ENCODE data around the gene KAT6B. TPM values are rescaled to one million over a fixed set of nuclear protein-coding genes. Genes with fewer than 3 reads are reported as not detected.

The KAT6B gene
- total RNA-seq, 1 donor from 2014 or later = 41.0 TPM

GRCh38 chr10:74956555-74957111, 130.2 kb downstream of the KAT6B start:
- Histone ChIP-seq H3K9me3 (replicated peaks) (no peaks in the 10 kb centered on the region), H3K4me1 (peaks cover 32% of the 10 kb centered on the region), H3K27ac (replicated peaks) (no peak overlapping the region), H3K4me3 (no peak overlapping the region), H3K27me3 (ENCODE audit: low read depth) (no peaks in the 10 kb centered on the region), H3K36me3 (peaks cover 3% of the 10 kb centered on the region)
- no peak for DNase-seq
- TF ChIP-seq, protein P1, sequence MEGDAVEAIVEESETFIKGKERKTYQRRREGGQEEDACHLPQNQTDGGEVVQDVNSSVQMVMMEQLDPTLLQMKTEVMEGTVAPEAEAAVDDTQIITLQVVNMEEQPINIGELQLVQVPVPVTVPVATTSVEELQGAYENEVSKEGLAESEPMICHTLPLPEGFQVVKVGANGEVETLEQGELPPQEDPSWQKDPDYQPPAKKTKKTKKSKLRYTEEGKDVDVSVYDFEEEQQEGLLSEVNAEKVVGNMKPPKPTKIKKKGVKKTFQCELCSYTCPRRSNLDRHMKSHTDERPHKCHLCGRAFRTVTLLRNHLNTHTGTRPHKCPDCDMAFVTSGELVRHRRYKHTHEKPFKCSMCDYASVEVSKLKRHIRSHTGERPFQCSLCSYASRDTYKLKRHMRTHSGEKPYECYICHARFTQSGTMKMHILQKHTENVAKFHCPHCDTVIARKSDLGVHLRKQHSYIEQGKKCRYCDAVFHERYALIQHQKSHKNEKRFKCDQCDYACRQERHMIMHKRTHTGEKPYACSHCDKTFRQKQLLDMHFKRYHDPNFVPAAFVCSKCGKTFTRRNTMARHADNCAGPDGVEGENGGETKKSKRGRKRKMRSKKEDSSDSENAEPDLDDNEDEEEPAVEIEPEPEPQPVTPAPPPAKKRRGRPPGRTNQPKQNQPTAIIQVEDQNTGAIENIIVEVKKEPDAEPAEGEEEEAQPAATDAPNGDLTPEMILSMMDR (IDR thresholded peaks at IDR 0.05; ENCODE audit: borderline replicate concordance) = no peak
- intact Hi-C loops (cut with micrococcal nuclease) = no loop called here

GRCh38 chr10:74957285-74957961, 131.0 kb downstream of the KAT6B start:
- intact Hi-C loops (cut with micrococcal nuclease) = no loop called here
- H3K9me3 ChIP-seq (replicated peaks) = no peaks in the 10 kb centered on the region
- peaks cover 36% of the 10 kb centered on the region for H3K4me1 ChIP-seq
- no peak overlapping the region for H3K4me3 ChIP-seq
- TF ChIP-seq, protein P1 (IDR thresholded peaks at IDR 0.05; ENCODE audit: borderline replicate concordance) = no peak
- no peak overlapping the region for H3K27ac ChIP-seq (replicated peaks)
- H3K36me3 ChIP-seq = peaks cover 3% of the 10 kb centered on the region
- DNase-seq = no peak
- H3K27me3 ChIP-seq (ENCODE audit: low read depth) = no peaks in the 10 kb centered on the region

DNA sequence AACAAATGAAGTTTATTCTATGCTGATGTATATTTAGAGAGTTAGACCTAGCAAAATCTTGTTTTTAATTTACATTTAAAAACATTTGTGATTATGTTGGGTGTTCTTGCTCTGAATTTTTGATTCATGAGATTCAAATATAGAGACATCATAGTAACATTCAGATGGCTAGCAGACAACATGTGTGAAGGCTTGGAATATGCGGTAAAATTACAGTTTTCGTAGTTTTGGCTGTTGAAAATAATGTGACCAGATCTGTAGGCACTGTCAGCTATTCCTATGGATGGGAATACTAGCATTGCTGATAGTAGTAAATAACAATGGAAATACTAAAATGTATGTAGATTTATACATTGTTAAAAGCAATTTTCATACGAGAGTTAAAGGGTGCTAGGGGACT, 131.9 kb downstream of the KAT6B start:
- Histone ChIP-seq H3K4me3 (no peak overlapping the region), H3K36me3 (peaks cover 3% of the 10 kb centered on the region), H3K27me3 (ENCODE audit: low read depth) (no peaks in the 10 kb centered on the region), H3K27ac (replicated peaks) (no peak overlapping the region), H3K4me1 (peaks cover 42% of the 10 kb centered on the region), H3K9me3 (replicated peaks) (no peaks in the 10 kb centered on the region)
- intact Hi-C loops (cut with micrococcal nuclease) = no loop called here
- TF ChIP-seq, protein P1 (IDR thresholded peaks at IDR 0.05; ENCODE audit: borderline replicate concordance) = no peak
- DNase-seq = no peak

DNA sequence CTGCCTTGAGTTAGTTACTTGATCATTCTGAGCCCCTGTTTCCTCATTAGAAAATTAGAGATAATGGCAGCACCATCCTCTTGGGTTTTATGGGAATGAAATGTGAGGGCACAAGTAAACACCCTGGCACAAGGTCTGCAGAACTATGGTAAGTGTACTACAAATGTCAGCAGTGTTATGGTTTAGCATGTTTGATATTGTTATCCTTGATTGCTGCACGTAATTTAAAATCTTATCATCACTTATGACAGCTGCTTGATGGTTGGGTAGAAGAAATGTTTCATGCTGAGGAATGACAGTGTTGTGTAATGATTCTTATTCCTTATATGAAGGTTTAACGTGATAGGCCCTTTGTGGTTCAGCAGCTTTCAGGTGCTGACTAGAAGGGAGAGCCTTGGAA, 134.3 kb downstream of the KAT6B start:
- Histone ChIP-seq H3K4me1 (peaks cover 42% of the 10 kb centered on the region), H3K9me3 (replicated peaks) (no peaks in the 10 kb centered on the region), H3K27ac (replicated peaks) (no peak overlapping the region), H3K27me3 (ENCODE audit: low read depth) (no peaks in the 10 kb centered on the region), H3K36me3 (peaks cover 3% of the 10 kb centered on the region), H3K4me3 (no peak overlapping the region)
- TF ChIP-seq, protein P1 (IDR thresholded peaks at IDR 0.05; ENCODE audit: borderline replicate concordance) = no peak
- no peak for DNase-seq
- intact Hi-C loops (cut with micrococcal nuclease) = no loop called here

DNA sequence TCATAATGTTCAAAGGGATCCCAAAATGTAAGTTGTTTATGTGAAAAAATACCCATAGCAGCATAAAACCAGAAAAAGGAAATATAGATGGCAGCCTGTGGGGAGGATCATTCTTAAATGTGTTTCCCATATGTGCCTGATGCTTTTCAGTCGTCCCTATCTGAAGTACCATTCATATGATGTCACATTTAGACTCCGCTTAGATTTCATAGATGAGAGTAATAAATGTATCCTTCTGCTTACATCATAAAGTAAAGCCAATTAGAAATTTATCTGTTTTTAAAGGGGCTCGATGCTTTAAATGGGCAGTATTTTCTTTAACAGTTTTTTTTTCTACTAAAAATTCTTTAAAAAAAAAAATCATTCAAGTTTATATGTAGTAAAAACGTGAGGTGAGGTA, 136.1 kb downstream of the KAT6B start:
- peaks cover 3% of the 10 kb centered on the region for H3K36me3 ChIP-seq

More for the DNA sequence above, 136.1 kb downstream of the KAT6B start:
- Histone ChIP-seq H3K27me3 (ENCODE audit: low read depth) (no peaks in the 10 kb centered on the region), H3K9me3 (replicated peaks) (no peaks in the 10 kb centered on the region), H3K27ac (replicated peaks) (no peak overlapping the region), H3K4me1 (peaks cover 31% of the 10 kb centered on the region), H3K4me3 (no peak overlapping the region)
- no peak for DNase-seq
- TF ChIP-seq, protein P1 (IDR thresholded peaks at IDR 0.05; ENCODE audit: borderline replicate concordance) = no peak
- intact Hi-C loops (cut with micrococcal nuclease) = no loop called here
